ENCODE measurements around the gene CIB2.

CIB2 gene

DNA sequence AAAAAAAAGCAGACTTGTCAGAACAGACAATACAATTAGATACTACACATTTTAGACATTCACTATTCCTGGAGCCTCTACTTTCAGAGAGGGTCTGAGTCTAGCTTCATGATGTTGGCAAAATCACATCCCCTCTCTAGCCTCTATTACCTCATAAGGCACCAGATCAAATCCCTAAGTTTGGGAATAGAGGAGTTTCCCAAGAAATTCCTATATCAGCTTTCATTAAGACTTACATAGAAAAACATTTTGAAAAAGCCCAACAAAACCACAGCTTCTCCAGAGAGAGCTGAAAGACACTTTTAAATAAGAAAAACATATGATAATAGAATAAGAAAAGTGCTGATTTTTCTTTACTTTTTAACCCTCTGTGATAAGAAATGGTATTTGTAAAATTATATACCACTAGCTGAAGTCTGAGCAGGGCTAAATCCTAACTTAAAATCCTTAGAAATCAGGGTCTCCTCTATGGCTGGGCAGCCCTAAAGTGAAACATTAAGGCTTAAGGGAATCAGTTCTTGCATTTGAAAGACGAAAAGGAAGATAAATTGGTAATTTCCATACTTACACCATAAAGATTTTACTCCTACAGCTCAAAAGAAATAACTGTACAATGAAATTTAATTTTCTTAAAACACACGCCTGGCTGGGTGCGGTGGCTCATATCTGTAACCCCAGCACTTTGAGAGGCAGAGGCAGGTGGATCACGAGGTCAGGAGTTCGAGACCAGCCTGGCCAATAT, 58.0 kb downstream of the CIB2 start:
- Mint-ChIP-seq H3K27me3 (ENCODE audit: low read depth) (no peaks in the 10 kb centered on the region), H3K36me3 (ENCODE audit: low read depth) (no peaks in the 10 kb centered on the region), H3K4me1 (peaks cover 39% of the 10 kb centered on the region), H3K27ac (peak overlapping the region; percentile 79 to 90 (median 83)), H3K4me3 (peak overlapping the region in 2 of 3 experiments; percentile 1 to 62), H3K9me3 (no peaks in the 10 kb centered on the region)
- TF ChIP-seq, protein P1, sequence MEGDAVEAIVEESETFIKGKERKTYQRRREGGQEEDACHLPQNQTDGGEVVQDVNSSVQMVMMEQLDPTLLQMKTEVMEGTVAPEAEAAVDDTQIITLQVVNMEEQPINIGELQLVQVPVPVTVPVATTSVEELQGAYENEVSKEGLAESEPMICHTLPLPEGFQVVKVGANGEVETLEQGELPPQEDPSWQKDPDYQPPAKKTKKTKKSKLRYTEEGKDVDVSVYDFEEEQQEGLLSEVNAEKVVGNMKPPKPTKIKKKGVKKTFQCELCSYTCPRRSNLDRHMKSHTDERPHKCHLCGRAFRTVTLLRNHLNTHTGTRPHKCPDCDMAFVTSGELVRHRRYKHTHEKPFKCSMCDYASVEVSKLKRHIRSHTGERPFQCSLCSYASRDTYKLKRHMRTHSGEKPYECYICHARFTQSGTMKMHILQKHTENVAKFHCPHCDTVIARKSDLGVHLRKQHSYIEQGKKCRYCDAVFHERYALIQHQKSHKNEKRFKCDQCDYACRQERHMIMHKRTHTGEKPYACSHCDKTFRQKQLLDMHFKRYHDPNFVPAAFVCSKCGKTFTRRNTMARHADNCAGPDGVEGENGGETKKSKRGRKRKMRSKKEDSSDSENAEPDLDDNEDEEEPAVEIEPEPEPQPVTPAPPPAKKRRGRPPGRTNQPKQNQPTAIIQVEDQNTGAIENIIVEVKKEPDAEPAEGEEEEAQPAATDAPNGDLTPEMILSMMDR (IDR thresholded peaks at IDR 0.05; ENCODE audit: unreplicated experiment in 3 of 3), result no peak

DNA sequence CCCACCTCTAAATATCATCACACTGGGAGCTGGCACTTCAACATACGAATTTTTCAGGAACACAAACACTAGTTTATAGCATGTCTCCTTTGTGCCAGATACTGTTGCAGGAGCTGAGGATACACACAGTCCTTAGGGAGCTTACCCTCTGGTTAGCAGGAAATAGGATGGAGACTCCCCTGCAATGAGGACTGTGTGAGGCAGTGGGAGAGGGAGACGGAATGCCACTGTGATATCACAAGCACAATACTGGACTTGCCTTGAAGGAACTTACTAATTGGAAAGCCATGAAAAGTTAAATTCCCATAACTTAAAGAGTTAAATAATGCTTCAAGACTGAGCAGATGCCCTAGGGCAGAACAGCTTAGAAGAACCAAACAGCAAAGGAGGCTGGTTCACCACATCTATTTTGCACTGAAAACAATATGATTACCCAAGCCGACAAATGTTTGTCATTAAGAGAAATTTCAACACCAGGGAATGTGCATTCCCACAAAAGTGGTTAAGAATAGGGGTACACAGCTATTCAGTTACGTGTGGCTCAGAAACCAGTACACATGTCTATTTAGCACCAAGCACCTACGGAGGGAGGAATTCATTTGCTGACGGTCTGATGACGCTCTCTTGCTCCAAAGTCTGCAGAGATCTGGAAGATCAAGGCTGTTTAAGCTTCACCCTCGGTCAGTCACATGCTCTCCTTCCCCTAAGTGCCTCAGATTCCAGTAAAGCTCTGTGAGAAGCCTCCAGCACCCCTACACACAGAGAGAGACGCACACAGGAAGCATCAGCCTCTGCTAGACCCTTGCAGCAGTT, 59.0 kb downstream of the CIB2 start:
- H3K4me3 Mint-ChIP-seq, result peak overlapping the region; percentile 20 to 62 (median 30)
- H3K4me1 Mint-ChIP-seq, result peaks cover 39% of the 10 kb centered on the region
- H3K27ac Mint-ChIP-seq, result peak overlapping the region; percentile 79 to 90 (median 83)
- no peaks in the 10 kb centered on the region for H3K36me3 Mint-ChIP-seq (ENCODE audit: low read depth)
- TF ChIP-seq, protein P1 (IDR thresholded peaks at IDR 0.05; ENCODE audit: unreplicated experiment in 3 of 3), result no peak
- no peaks in the 10 kb centered on the region for H3K9me3 Mint-ChIP-seq
- H3K27me3 Mint-ChIP-seq (ENCODE audit: low read depth), result no peaks in the 10 kb centered on the region

GRCh38 chr15:78071383-78071782, 59.9 kb downstream of the CIB2 start:
- TF ChIP-seq, protein P1 (IDR thresholded peaks at IDR 0.05; ENCODE audit: unreplicated experiment in 3 of 3), result no peak
- no peak overlapping the region for H3K4me3 Mint-ChIP-seq
- peaks cover 39% of the 10 kb centered on the region for H3K4me1 Mint-ChIP-seq
- H3K27me3 Mint-ChIP-seq (ENCODE audit: low read depth), result no peaks in the 10 kb centered on the region
- peak overlapping the region in 2 of 3 experiments; percentile 31 to 90 for H3K27ac Mint-ChIP-seq
- H3K36me3 Mint-ChIP-seq (ENCODE audit: low read depth), result no peaks in the 10 kb centered on the region
- no peaks in the 10 kb centered on the region for H3K9me3 Mint-ChIP-seq

- TF ChIP-seq, protein P1 (IDR thresholded peaks at IDR 0.05; ENCODE audit: unreplicated experiment in 3 of 3), result no peak
- H3K27ac Mint-ChIP-seq, result no peak overlapping the region
- H3K9me3 Mint-ChIP-seq, result no peaks in the 10 kb centered on the region
Observed at GRCh38 chr15:78070049-78070700, 61.1 kb downstream of the CIB2 start.

DNA sequence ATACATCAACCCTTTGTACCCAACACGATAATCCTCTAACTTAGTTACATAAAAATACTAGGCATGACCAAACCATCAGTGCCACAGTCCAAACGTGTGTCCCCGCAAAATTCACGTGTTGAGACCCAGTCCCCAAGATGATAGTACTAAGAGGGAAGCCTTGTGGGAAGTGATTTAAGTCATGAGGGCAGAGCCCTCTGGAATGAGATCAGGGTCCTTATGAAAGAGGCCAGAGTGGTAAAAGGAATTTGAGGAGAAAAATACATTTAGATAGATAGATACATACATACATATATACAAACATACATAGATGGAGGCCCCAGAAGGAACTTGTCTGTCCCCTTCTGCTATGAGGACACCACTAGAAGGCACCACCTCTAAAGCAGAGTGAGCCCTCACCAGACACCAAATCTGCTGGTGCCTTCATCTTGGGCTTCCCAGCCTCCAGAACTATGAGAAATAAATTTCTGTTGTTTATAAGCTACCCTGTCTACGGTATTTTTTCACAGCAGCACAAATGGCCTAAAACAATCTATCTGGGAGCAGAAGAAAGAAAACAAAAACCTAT, 61.7 kb downstream of the CIB2 start:
- no peaks in the 10 kb centered on the region for H3K27me3 Mint-ChIP-seq (ENCODE audit: low read depth)
- H3K27ac Mint-ChIP-seq, result peak overlapping the region in 1 of 3 experiments; percentile 40
- H3K9me3 Mint-ChIP-seq, result no peaks in the 10 kb centered on the region
- no peak overlapping the region for H3K4me3 Mint-ChIP-seq
- H3K36me3 Mint-ChIP-seq (ENCODE audit: low read depth), result no peaks in the 10 kb centered on the region
- TF ChIP-seq, protein P1 (IDR thresholded peaks at IDR 0.05; ENCODE audit: unreplicated experiment in 3 of 3), result no peak
- peaks cover 24% of the 10 kb centered on the region for H3K4me1 Mint-ChIP-seq

More at GRCh38 chr15:78070049-78070700, 61.1 kb downstream of the CIB2 start:
- Mint-ChIP-seq H3K36me3 (ENCODE audit: low read depth) (no peaks in the 10 kb centered on the region), H3K27me3 (ENCODE audit: low read depth) (no peaks in the 10 kb centered on the region), H3K4me3 (peak overlapping the region in 1 of 3 experiments; percentile 46), H3K4me1 (peaks cover 28% of the 10 kb centered on the region)

Data from nephron (organoid).